ENCODE data around the gene ALDH3B1.
"Not testable (repeated sequence)": the region's sequence is repeated elsewhere in the genome, so short reads cannot be mapped to it uniquely, and the experiment has no call there.

Gene ALDH3B1, protein sequence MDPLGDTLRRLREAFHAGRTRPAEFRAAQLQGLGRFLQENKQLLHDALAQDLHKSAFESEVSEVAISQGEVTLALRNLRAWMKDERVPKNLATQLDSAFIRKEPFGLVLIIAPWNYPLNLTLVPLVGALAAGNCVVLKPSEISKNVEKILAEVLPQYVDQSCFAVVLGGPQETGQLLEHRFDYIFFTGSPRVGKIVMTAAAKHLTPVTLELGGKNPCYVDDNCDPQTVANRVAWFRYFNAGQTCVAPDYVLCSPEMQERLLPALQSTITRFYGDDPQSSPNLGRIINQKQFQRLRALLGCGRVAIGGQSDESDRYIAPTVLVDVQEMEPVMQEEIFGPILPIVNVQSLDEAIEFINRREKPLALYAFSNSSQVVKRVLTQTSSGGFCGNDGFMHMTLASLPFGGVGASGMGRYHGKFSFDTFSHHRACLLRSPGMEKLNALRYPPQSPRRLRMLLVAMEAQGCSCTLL

GRCh38 chr11:68010090-68011041 lies at the start of gene ALDH3B1:
TSS of gene ALDH3B1 (plus strand) at chr11:68010327. CDS start at chr11:68015298, 4,971 bp downstream.
- Mint-ChIP-seq H3K4me1 (no peaks in the 10 kb centered on the region), H3K9me3 (no peaks in the 10 kb centered on the region), H3K27ac (ENCODE audit: low read depth) (no peak within 1 kb of the TSS), H3K27me3 (peaks cover 8% of the 10 kb centered on the region), H3K4me3 (no peak within 1 kb of the TSS), H3K36me3 (ENCODE audit: insufficient read depth) (peaks cover 4% of the 10 kb centered on the region)
- DNase-seq (ENCODE audit: low spot score in 2 of 2) = no peak
- no peak for ATAC-seq (replicated peaks; ENCODE audit: extremely low read depth, poor library complexity, severe bottlenecking)

DNA sequence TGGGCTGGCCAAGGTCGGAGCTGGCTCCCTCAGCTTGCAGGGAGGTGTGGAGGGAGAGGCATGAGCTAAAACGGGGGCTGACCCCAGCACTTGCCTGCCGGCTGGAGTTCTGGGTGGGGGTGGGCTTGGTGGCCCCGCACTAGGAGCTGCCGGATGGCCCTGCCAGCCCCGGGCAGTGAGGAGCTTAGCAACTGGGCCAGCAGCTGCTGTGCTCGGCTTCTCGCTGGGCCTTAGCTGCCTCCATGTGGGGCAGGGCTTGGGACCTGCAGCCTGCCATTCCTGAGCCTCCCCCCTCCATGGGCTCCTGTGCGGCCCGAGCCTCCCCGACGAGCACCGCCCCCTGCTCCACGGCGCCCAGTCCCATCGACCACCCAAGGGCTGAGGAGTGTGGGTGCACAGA lies 46.9 kb upstream of the ALDH3B1 start:
- H3K27me3 Mint-ChIP-seq = peaks cover 39% of the 10 kb centered on the region
- H3K4me3 Mint-ChIP-seq; ATAC-seq (replicated peaks; ENCODE audit: extremely low read depth, poor library complexity, severe bottlenecking); H3K9me3 Mint-ChIP-seq; H3K36me3 Mint-ChIP-seq (ENCODE audit: insufficient read depth); H3K27ac Mint-ChIP-seq (ENCODE audit: low read depth); DNase-seq (ENCODE audit: low spot score in 2 of 2); H3K4me1 Mint-ChIP-seq: not testable (repeated sequence)

- H3K27me3 Mint-ChIP-seq = peaks cover 34% of the 10 kb centered on the region
- H3K4me1 Mint-ChIP-seq; H3K27ac Mint-ChIP-seq (ENCODE audit: low read depth); H3K9me3 Mint-ChIP-seq; H3K36me3 Mint-ChIP-seq (ENCODE audit: insufficient read depth); H3K4me3 Mint-ChIP-seq; DNase-seq (ENCODE audit: low spot score in 2 of 2); ATAC-seq (replicated peaks; ENCODE audit: extremely low read depth, poor library complexity, severe bottlenecking): not testable (repeated sequence)
Observed at GRCh38 chr11:67963879-67964278, 46.2 kb upstream of the ALDH3B1 start.

GRCh38 chr11:67964746-67965145 lies 45.4 kb upstream of the ALDH3B1 start:
- H3K4me1 Mint-ChIP-seq; H3K9me3 Mint-ChIP-seq; H3K27ac Mint-ChIP-seq (ENCODE audit: low read depth): not testable (repeated sequence)

DNA sequence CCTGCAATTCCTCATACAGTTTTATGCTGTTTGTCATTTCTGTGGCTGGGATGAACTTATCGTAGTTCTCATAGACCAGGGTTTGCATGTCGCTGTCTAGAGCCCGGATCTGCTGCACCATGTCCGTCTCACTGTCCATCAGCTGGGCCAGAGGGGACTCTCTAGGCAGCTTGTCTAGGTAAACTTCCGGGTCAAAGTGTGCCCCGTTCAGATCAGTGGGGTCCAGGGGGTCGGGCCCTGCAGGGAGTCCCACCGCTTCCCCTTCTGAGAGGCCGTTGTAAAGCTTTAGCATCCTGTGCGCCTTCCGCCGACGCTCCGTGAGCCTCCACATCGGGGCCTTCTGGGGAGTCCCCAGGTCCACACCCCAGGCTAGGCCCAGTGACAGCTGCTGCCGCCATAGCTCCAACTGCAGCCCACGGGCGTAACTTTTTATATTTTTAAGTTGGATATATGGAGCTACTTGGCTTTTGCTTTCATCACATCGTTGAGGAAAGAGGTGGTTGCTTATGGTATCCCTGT lies 44.2 kb upstream of the ALDH3B1 start:
- H3K27ac Mint-ChIP-seq (ENCODE audit: low read depth); H3K4me3 Mint-ChIP-seq; ATAC-seq (replicated peaks; ENCODE audit: extremely low read depth, poor library complexity, severe bottlenecking); H3K36me3 Mint-ChIP-seq (ENCODE audit: insufficient read depth); H3K9me3 Mint-ChIP-seq; H3K4me1 Mint-ChIP-seq; DNase-seq (ENCODE audit: low spot score in 2 of 2): not testable (repeated sequence)
- peaks cover 22% of the 10 kb centered on the region for H3K27me3 Mint-ChIP-seq

More at GRCh38 chr11:67964746-67965145, 45.4 kb upstream of the ALDH3B1 start:
- H3K27me3 Mint-ChIP-seq = peaks cover 26% of the 10 kb centered on the region
- ATAC-seq (replicated peaks; ENCODE audit: extremely low read depth, poor library complexity, severe bottlenecking); H3K36me3 Mint-ChIP-seq (ENCODE audit: insufficient read depth); H3K4me3 Mint-ChIP-seq; DNase-seq (ENCODE audit: low spot score in 2 of 2): not testable (repeated sequence)

DNA sequence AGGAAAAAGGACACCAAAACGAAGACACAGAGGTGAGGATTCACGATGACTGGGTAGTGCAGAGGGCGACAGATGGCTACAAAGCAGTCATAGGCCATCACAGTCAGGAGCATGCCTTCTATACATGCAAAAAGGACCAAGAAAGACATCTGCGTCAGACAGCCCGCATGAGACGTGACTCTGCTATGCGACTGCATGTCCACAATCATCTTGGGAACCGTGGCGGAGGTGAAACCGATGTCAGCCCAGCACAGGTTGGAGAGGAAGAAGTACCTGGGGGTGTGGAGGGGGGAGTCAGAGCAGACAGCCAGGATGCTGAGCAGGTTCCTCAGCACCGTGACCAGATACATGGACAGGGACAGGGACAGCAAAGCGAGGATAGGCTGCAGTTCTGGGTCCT lies 35.4 kb upstream of the ALDH3B1 start:
- H3K36me3 Mint-ChIP-seq (ENCODE audit: insufficient read depth); DNase-seq (ENCODE audit: low spot score in 2 of 2); ATAC-seq (replicated peaks; ENCODE audit: extremely low read depth, poor library complexity, severe bottlenecking); H3K4me1 Mint-ChIP-seq; H3K27ac Mint-ChIP-seq (ENCODE audit: low read depth); H3K4me3 Mint-ChIP-seq; H3K9me3 Mint-ChIP-seq: not testable (repeated sequence)
- H3K27me3 Mint-ChIP-seq = peaks cover 69% of the 10 kb centered on the region

GRCh38 chr11:67978766-67979418 lies 31.2 kb upstream of the ALDH3B1 start:
- DNase-seq (ENCODE audit: low spot score in 2 of 2); H3K36me3 Mint-ChIP-seq (ENCODE audit: insufficient read depth); ATAC-seq (replicated peaks; ENCODE audit: extremely low read depth, poor library complexity, severe bottlenecking); H3K9me3 Mint-ChIP-seq; H3K4me1 Mint-ChIP-seq; H3K27ac Mint-ChIP-seq (ENCODE audit: low read depth); H3K4me3 Mint-ChIP-seq: not testable (repeated sequence)
- H3K27me3 Mint-ChIP-seq = peaks cover 56% of the 10 kb centered on the region

DNA sequence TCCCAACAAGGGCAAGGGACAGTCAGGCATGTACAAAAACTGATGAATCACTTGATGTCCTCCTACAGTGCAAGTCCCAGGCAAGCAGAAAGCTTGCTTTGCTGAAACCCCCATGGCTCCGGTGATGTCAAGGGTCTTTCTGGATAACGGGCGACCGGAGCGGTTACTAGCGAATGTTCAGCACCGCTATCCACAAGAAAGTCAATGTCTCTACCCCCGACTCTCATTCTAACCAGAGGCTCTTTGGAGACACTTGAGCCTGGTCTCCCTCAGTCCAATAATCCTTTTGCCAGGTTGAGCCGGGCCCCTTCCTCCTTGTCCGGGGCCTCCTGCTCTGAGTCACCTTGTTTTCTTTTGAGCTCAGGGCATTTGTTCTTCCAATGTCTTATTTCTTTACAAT lies 28.9 kb upstream of the ALDH3B1 start:
- ATAC-seq (replicated peaks; ENCODE audit: extremely low read depth, poor library complexity, severe bottlenecking); H3K27ac Mint-ChIP-seq (ENCODE audit: low read depth); DNase-seq (ENCODE audit: low spot score in 2 of 2); H3K9me3 Mint-ChIP-seq; H3K36me3 Mint-ChIP-seq (ENCODE audit: insufficient read depth); H3K4me1 Mint-ChIP-seq; H3K4me3 Mint-ChIP-seq: not testable (repeated sequence)
- H3K27me3 Mint-ChIP-seq = peaks cover 52% of the 10 kb centered on the region

DNA sequence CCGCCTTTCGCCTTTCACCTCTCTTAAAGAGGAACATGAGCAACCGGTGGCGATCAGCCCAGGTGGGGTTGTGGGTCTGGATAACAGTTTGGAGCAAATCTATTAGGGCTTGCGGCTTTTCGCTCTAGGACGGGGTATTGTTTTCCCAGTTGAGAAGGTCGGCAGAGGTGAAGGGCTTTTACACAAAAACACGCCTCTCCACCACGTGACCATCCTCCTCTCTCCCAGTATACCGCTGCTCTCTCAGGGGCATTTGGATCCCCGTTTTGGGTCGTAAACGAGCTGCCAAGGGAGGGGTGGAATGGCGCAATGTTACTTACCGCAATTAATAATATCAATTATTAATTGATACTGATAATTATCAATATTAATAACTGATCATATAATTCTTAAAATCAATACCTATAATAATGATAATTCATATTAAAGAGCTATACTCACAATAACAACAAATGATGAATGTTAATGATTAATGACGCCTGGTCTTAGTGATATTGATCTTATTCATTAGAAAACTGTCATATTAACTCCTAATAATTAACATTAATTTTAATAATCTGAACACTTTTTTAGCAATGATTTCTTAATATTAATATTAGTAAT lies 27.8 kb upstream of the ALDH3B1 start:
- not testable (repeated sequence) for H3K27ac Mint-ChIP-seq (ENCODE audit: low read depth); DNase-seq (ENCODE audit: low spot score in 2 of 2); ATAC-seq (replicated peaks; ENCODE audit: extremely low read depth, poor library complexity, severe bottlenecking); H3K4me3 Mint-ChIP-seq; H3K9me3 Mint-ChIP-seq; H3K36me3 Mint-ChIP-seq (ENCODE audit: insufficient read depth); H3K4me1 Mint-ChIP-seq
- H3K27me3 Mint-ChIP-seq = peaks cover 44% of the 10 kb centered on the region

GRCh38 chr11:67983951-67984350 lies 26.2 kb upstream of the ALDH3B1 start:
- no peak for DNase-seq (ENCODE audit: low spot score in 2 of 2)
- H3K27ac Mint-ChIP-seq (ENCODE audit: low read depth) = no peak overlapping the region
- ATAC-seq (replicated peaks; ENCODE audit: extremely low read depth, poor library complexity, severe bottlenecking) = no peak
- H3K4me1 Mint-ChIP-seq = no peaks in the 10 kb centered on the region
- H3K9me3 Mint-ChIP-seq = no peaks in the 10 kb centered on the region
- H3K4me3 Mint-ChIP-seq = no peak overlapping the region
- H3K36me3 Mint-ChIP-seq (ENCODE audit: insufficient read depth) = no peaks in the 10 kb centered on the region
- peaks cover 32% of the 10 kb centered on the region for H3K27me3 Mint-ChIP-seq

DNA sequence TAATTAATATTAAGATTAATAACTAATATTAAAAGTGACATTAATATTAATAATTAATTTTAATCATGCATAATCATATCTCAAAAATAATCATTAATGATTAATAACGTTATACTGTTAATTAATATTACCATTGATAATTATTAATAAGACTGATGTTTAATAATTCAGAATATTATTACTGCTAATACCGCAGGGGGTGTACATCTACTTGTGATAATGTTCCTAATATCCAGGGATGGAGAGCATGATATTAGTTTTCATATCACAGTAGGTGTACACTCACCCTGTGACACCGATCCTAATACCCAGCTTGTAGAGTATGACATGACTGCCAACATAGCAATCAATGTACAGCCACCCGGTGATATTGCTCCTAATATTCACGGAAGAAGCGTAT lies 24.8 kb upstream of the ALDH3B1 start:
- not testable (repeated sequence) for H3K27ac Mint-ChIP-seq (ENCODE audit: low read depth); H3K4me3 Mint-ChIP-seq; H3K36me3 Mint-ChIP-seq (ENCODE audit: insufficient read depth); ATAC-seq (replicated peaks; ENCODE audit: extremely low read depth, poor library complexity, severe bottlenecking); H3K9me3 Mint-ChIP-seq; DNase-seq (ENCODE audit: low spot score in 2 of 2); H3K4me1 Mint-ChIP-seq
- H3K27me3 Mint-ChIP-seq = peaks cover 19% of the 10 kb centered on the region

Measured in central memory CD8-positive, alpha-beta T cell (primary cell).